PFSK-1 (cell line): ENCODE data around the gene TXNDC11.

ENCODE experiments used
- FOXP2 ChIP-seq: optimal IDR thresholded peaks from 2 replicates; pipeline ENCODE3; 2011; ENCODE audit warnings: borderline replicate concordance, control low read depth, inconsistent platforms; ENCODE audit not compliant: insufficient read depth; ENCODE audit errors: extremely low read length, extremely low read depth
- POLR2AphosphoS5 ChIP-seq: IDR thresholded peaks from 2 replicates; pipeline ENCODE4 v1.6.1; 2012; ENCODE audit warnings: low read depth, mild to moderate bottlenecking, control low read depth, low read length, moderate library complexity
- REST ChIP-seq, 2 experiments: IDR thresholded peaks; 2 replicates each; pipeline versions ENCODE4 v1.6.1 to v1.8.0; 2011 to 2012; ENCODE audit warnings: low read depth in 2 of 2, low read length in 2 of 2, control low read depth in 1 of 2, inconsistent platforms in 1 of 2, mild to moderate bottlenecking in 1 of 2, moderate library complexity in 1 of 2; ENCODE audit not compliant: insufficient read depth in 1 of 2
- SIN3A ChIP-seq: IDR thresholded peaks from 2 replicates; pipeline ENCODE4 v1.6.1; 2012; ENCODE audit warnings: mild to moderate bottlenecking, low read length, moderate library complexity, borderline replicate concordance; ENCODE audit not compliant: insufficient read depth
- TAF1 ChIP-seq: IDR thresholded peaks from 2 replicates; pipeline ENCODE4 v1.6.1; 2012; ENCODE audit warnings: low read length, control low read depth, borderline replicate concordance; ENCODE audit not compliant: insufficient read depth

The TXNDC11 gene

GRCh38 chr16:11689031-11689840 is 53.4 kb downstream of the TXNDC11 start:
- TF ChIP-seq FOXP2 = no peak
- no peak for TF ChIP-seq REST (IDR thresholded peaks at IDR 0.05; ENCODE audit: insufficient read depth in 1 of 2, low read depth in 2 of 2, low read length in 2 of 2)
- TF ChIP-seq SIN3A = no peak
- no peak for TF ChIP-seq POLR2AphosphoS5
- no peak for TF ChIP-seq TAF1

- no peak for TF ChIP-seq POLR2AphosphoS5
- TF ChIP-seq SIN3A = no peak
- no peak for TF ChIP-seq TAF1
- no peak for TF ChIP-seq FOXP2
- no peak for TF ChIP-seq REST (IDR thresholded peaks at IDR 0.05; ENCODE audit: insufficient read depth in 1 of 2, low read depth in 2 of 2, low read length in 2 of 2)
These were observed 54.2 kb downstream of the TXNDC11 start for GRCh38 chr16:11688520-11688886.

- TF ChIP-seq POLR2AphosphoS5 (no peak), TAF1 (no peak), REST (IDR thresholded peaks at IDR 0.05; ENCODE audit: insufficient read depth in 1 of 2, low read depth in 2 of 2, low read length in 2 of 2) (no peak), FOXP2 (no peak), SIN3A (no peak)
These were observed 54.8 kb downstream of the TXNDC11 start for GRCh38 chr16:11687601-11688519.

GRCh38 chr16:11686713-11687380 is 55.8 kb downstream of the TXNDC11 start:
- TF ChIP-seq REST (IDR thresholded peaks at IDR 0.05; ENCODE audit: insufficient read depth in 1 of 2, low read depth in 2 of 2, low read length in 2 of 2) (no peak), POLR2AphosphoS5 (no peak), TAF1 (no peak), SIN3A (no peak), FOXP2 (no peak)
